GM12878 (cell line): ENCODE results near the gene ASIC2. TPM values are rescaled to one million over a fixed set of nuclear protein-coding genes. Genes with fewer than 3 reads are reported as not detected.

ENCODE experiments used
- ATAC-seq: fragments of 200-7000 bp; cut with Tn5 transposase; 3 replicates; pipeline ENCODE4 v1.9.1; 2020; ENCODE audit warnings: mild to moderate bottlenecking, moderate library complexity
- BruUV-seq: library from RNA; stranded (reverse); fragments of 400-500 nt; replicated peaks from 2 replicates; lab custom pipeline; 2021; lab: Mats Ljungman, UMichigan
- CTCF ChIA-PET: fragments of 300-600 bp; sonication (Branson Sonifier 250); formaldehyde crosslinking; extraction: SDS; loops from one replicate; lab custom pipeline; 2021; ENCODE audit warnings: inconsistent platforms; lab: Yijun Ruan, JAX
- POLR2A ChIA-PET: fragments of 350-600 bp; formaldehyde crosslinking; extraction: SDS; loops from one replicate; lab custom pipeline; 2021; ENCODE audit warnings: inconsistent platforms; lab: Charles Lee
- RAD21 ChIA-PET: fragments of 300-600 bp; sonication (Branson Sonifier 250); formaldehyde crosslinking; loops from one replicate; lab custom pipeline; 2023; ENCODE audit warnings: antibody characterized with exemption; ENCODE audit not compliant: unreplicated experiment; lab: Charles Lee
- SMC1A ChIA-PET: fragments of 300-600 bp; sonication (Branson Sonifier 250); formaldehyde crosslinking; loops from one replicate; lab custom pipeline; 2023; ENCODE audit not compliant: unreplicated experiment, uncharacterized antibody; lab: Charles Lee
- DNase-seq: peaks from one replicate; pipeline ENCODE4 v3.0.0-alpha.2; 2011; ENCODE audit warnings: low read depth, low spot score
- FAIRE-seq: peaks from 3 replicates; lab custom pipeline; 2011; peaks lifted over from hg19 to GRCh38; lab: Jason Lieb, UNC
- H2AFZ ChIP-seq: 2 replicates; pipeline ENCODE4 v1.6.0; 2011; ENCODE audit warnings: low read depth, low read length, control low read depth; ENCODE audit not compliant: control insufficient read depth
- H3K27ac ChIP-seq: 2 replicates; pipeline ENCODE4 v1.5.1; 2011; ENCODE audit warnings: control low read depth; ENCODE audit not compliant: control insufficient read depth, insufficient read depth
- H3K27me3 ChIP-seq, 2 experiments: replicated peaks in 1 of 2; 2 replicates each; pipeline versions ENCODE4 v1.6.0 to v1.6.1; 2011; ENCODE audit warnings: low read length in 1 of 2; ENCODE audit not compliant: control insufficient read depth in 2 of 2, insufficient read depth in 2 of 2
- H3K36me3 ChIP-seq, 2 experiments: 2 replicates each; pipeline ENCODE4 v1.5.1; 2011; ENCODE audit warnings: low read length in 1 of 2; ENCODE audit not compliant: control insufficient read depth in 2 of 2, insufficient read depth in 2 of 2
- H3K4me1 ChIP-seq: 2 replicates; pipeline ENCODE4 v1.6.1; 2011; ENCODE audit warnings: mild to moderate bottlenecking, low read length, moderate library complexity, mixed read lengths; ENCODE audit not compliant: control insufficient read depth, insufficient read depth
- H3K4me2 ChIP-seq: 2 replicates; pipeline ENCODE4 v1.6.0; 2011; ENCODE audit warnings: control low read depth; ENCODE audit not compliant: control insufficient read depth, insufficient read depth
- H3K4me3 ChIP-seq: fragments of 200-600 bp; sonication (generic); 2 replicates; pipeline ENCODE4 v1.5.1; 2016
- H3K79me2 ChIP-seq: 2 replicates; pipeline ENCODE4 v1.6.0; 2011; ENCODE audit warnings: low read length; ENCODE audit not compliant: control insufficient read depth, insufficient read depth
- H3K9ac ChIP-seq: 2 replicates; pipeline ENCODE4 v1.8.0; 2011; ENCODE audit warnings: low read length, control low read depth, mixed read lengths; ENCODE audit not compliant: control insufficient read depth, insufficient read depth
- H3K9me3 ChIP-seq: replicated peaks from 3 replicates; pipeline ENCODE4 v1.5.1; 2011; ENCODE audit warnings: mild to moderate bottlenecking, low read length; ENCODE audit not compliant: control insufficient read depth, insufficient read depth
- H4K20me1 ChIP-seq: 2 replicates; pipeline ENCODE4 v1.6.0; 2011; ENCODE audit not compliant: control insufficient read depth, insufficient read depth
- CREM ChIP-seq: IDR thresholded peaks from 2 replicates; pipeline ENCODE4 v1.6.1; 2014; ENCODE audit warnings: antibody characterized with exemption, low read depth
- IKZF2 ChIP-seq, 2 experiments: fragments of 450-650 bp; IDR thresholded peaks; 2 replicates each; pipeline ENCODE4 v1.6.1; 2017; ENCODE audit warnings: mild to moderate bottlenecking in 2 of 2, moderate library complexity in 2 of 2
- JUNB ChIP-seq: IDR thresholded peaks from 2 replicates; pipeline ENCODE4 v1.6.1; 2016; ENCODE audit warnings: antibody characterized with exemption, mild to moderate bottlenecking
- MAX ChIP-seq: IDR thresholded peaks from 2 replicates; pipeline ENCODE4 v1.6.1; 2012; ENCODE audit warnings: low read depth, low read length, improper control_type of control experiment
- MTA3 ChIP-seq: IDR thresholded peaks from 2 replicates; pipeline ENCODE4 v1.6.1; 2012; ENCODE audit warnings: low read length, inconsistent platforms, borderline replicate concordance
- PAX5 ChIP-seq: IDR thresholded peaks from 2 replicates; pipeline ENCODE4 v1.6.1; 2011; ENCODE audit warnings: low read depth, low read length, borderline replicate concordance
- PML ChIP-seq: IDR thresholded peaks from 2 replicates; pipeline ENCODE4 v1.6.1; 2012; ENCODE audit warnings: low read length, inconsistent platforms
- SMAD1 ChIP-seq: fragments of 450-650 bp; IDR thresholded peaks from 2 replicates; pipeline ENCODE4 v1.6.1; 2018; ENCODE audit warnings: mild to moderate bottlenecking, low read depth; ENCODE audit not compliant: partially characterized antibody
- SREBF1 ChIP-seq: IDR thresholded peaks from 2 replicates; pipeline ENCODE4 v1.6.1; 2012; ENCODE audit warnings: mild to moderate bottlenecking, low read length
- TBL1XR1 ChIP-seq: IDR thresholded peaks from 2 replicates; pipeline ENCODE4 v1.6.1; 2012; ENCODE audit warnings: low read depth, low read length, improper control_type of control experiment
- ZNF592 ChIP-seq: fragments of 450-650 bp; IDR thresholded peaks from 2 replicates; pipeline ENCODE4 v1.6.1; 2017; ENCODE audit warnings: mild to moderate bottlenecking, moderate library complexity
- WGBS: methylation state at CpG from one replicate; pipeline ENCODE4 v1.1.6; 2016; ENCODE audit warnings: low lambda C conversion rate; ENCODE audit not compliant: insufficient replicate concordance, insufficient coverage; ENCODE audit errors: missing lambda C conversion rate; 5-methylcytosine and 5-hydroxymethylcytosine counted together
- in situ Hi-C: fragments of 300-500 bp; cut with MboI; formaldehyde crosslinking; loops from 9 replicates; pipeline ENCODE4 v1.14.3; 2018; ENCODE audit warnings: mixed read lengths
- intact Hi-C: fragments of 100-400 bp; cut with micrococcal nuclease; formaldehyde crosslinking; loops from one replicate; pipeline ENCODE4 v1.14.2; 2022; ENCODE audit not compliant: unreplicated experiment
- polyA plus RNA-seq, 11 experiments: library from polyadenylated mRNA; depleted of rRNA in 4 of 11; unstranded in 6 of 11; stranded (reverse) in 5 of 11; fragments of >200 nt; fragmentation: Nextera tagmentation in 4 of 11; fragmentation: Illumina TruSeq in 1 of 11; extraction: Ambion mirVana in 4 of 11; extraction: Trizol in 1 of 11; gene quantifications; 1 replicate in 1 of 11; 2 replicates in 10 of 11; pipeline versions ENCODE4 v1.2.1 to v1.2.3, GENCODE V29; 2011 to 2016; ENCODE audit warnings: inconsistent platforms in 2 of 11, missing spikeins in 2 of 11, low read depth in 1 of 11
- total RNA-seq, 4 experiments: library from RNA; depleted of rRNA in 3 of 4; stranded (reverse); fragments of >200 nt in 3 of 4; fragmentation: Illumina TruSeq in 1 of 4; extraction: Trizol in 1 of 4; gene quantifications; 2 replicates each; pipeline versions ENCODE4 v1.2.1 to v1.2.3, GENCODE V29; 2013 to 2021
- TF ChIP-seq, protein P1 (sequence below): fragments of 450-650 bp; formaldehyde crosslinking; IDR thresholded peaks from 2 replicates; pipeline ENCODE4 v1.4.0; 2020; ENCODE audit warnings: mild to moderate bottlenecking, moderate library complexity
- TF ChIP-seq, protein P2 (sequence below): IDR thresholded peaks from 2 replicates; pipeline ENCODE4 v1.6.1; 2011; ENCODE audit warnings: mild to moderate bottlenecking, low read depth, low read length, moderate library complexity; ENCODE audit not compliant: insufficient replicate concordance

ASIC2 gene
- total and polyA plus RNA-seq, 10 of the 15 experiments (the other 5 are each of a cell fraction or from before 2014, with no cell fraction given), result not detected

- Histone ChIP-seq H3K27me3 (peaks cover 0 to 3% of the 10 kb centered on the region in 2 experiments; a peak in 1 of 4 replicates), H3K4me2 (no peak overlapping the region), H3K9ac (no peak overlapping the region), H4K20me1 (no peaks in the 10 kb centered on the region), H2AFZ (no peak overlapping the region), H3K27ac (no peak overlapping the region), H3K4me3 (no peak overlapping the region), H3K4me1 (no peaks in the 10 kb centered on the region), H3K79me2 (no peaks in the 10 kb centered on the region), H3K9me3 (no peaks in the 10 kb centered on the region), H3K36me3 (no peaks in the 10 kb centered on the region)
- 13% methylated on average over 3 of the region's 3 CpGs for WGBS
- CTCF ChIA-PET, result no interaction called here
- FAIRE-seq, result no peak
- ATAC-seq, result no peak
- no TSS peak for BruUV-seq
- POLR2A ChIA-PET, result no interaction called here
- RAD21 ChIA-PET, result no interaction called here
- intact Hi-C loops, result no loop called here
- no peak for DNase-seq
- in situ Hi-C loops, result no loop called here
- SMC1A ChIA-PET, result no interaction called here
- TF ChIP-seq, protein P1, sequence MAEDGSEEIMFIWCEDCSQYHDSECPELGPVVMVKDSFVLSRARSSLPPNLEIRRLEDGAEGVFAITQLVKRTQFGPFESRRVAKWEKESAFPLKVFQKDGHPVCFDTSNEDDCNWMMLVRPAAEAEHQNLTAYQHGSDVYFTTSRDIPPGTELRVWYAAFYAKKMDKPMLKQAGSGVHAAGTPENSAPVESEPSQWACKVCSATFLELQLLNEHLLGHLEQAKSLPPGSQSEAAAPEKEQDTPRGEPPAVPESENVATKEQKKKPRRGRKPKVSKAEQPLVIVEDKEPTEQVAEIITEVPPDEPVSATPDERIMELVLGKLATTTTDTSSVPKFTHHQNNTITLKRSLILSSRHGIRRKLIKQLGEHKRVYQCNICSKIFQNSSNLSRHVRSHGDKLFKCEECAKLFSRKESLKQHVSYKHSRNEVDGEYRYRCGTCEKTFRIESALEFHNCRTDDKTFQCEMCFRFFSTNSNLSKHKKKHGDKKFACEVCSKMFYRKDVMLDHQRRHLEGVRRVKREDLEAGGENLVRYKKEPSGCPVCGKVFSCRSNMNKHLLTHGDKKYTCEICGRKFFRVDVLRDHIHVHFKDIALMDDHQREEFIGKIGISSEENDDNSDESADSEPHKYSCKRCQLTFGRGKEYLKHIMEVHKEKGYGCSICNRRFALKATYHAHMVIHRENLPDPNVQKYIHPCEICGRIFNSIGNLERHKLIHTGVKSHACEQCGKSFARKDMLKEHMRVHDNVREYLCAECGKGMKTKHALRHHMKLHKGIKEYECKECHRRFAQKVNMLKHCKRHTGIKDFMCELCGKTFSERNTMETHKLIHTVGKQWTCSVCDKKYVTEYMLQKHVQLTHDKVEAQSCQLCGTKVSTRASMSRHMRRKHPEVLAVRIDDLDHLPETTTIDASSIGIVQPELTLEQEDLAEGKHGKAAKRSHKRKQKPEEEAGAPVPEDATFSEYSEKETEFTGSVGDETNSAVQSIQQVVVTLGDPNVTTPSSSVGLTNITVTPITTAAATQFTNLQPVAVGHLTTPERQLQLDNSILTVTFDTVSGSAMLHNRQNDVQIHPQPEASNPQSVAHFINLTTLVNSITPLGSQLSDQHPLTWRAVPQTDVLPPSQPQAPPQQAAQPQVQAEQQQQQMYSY (CRISPR knock-in tag), result no peak
- TF ChIP-seq ZNF592 (no peak), JUNB (no peak), PML (no peak), SREBF1 (no peak), MTA3 (no peak), PAX5 (no peak), CREM (no peak), MAX (no peak), IKZF2 (IDR thresholded peaks at IDR 0.05) (no peak), TBL1XR1 (no peak), SMAD1 (no peak)
- TF ChIP-seq, protein P2, sequence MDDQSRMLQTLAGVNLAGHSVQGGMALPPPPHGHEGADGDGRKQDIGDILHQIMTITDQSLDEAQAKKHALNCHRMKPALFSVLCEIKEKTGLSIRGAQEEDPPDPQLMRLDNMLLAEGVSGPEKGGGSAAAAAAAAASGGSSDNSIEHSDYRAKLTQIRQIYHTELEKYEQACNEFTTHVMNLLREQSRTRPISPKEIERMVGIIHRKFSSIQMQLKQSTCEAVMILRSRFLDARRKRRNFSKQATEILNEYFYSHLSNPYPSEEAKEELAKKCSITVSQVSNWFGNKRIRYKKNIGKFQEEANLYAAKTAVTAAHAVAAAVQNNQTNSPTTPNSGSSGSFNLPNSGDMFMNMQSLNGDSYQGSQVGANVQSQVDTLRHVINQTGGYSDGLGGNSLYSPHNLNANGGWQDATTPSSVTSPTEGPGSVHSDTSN, result no peak
These were observed 19.2 kb downstream of the ASIC2 start for GRCh38 chr17:33273743-33274410.
